Activated gamma-delta T cell (primary cell): ENCODE data around the gene ZNF419.
"Not testable (repeated sequence)": the region's sequence is repeated elsewhere in the genome, so short reads cannot be mapped to it uniquely, and the experiment has no call there.

Source experiments
- DNase-seq: peaks from one replicate; lab custom pipeline; 2025; lab: John Stamatoyannopoulos, UW
- total RNA-seq, 2 donors: gene quantifications; one replicate each; lab custom pipeline; 2026; lab: John Stamatoyannopoulos, UW

ZNF419 gene
- total RNA-seq = 44.2 to 45.2 reads per million in 2 donors

DNA sequence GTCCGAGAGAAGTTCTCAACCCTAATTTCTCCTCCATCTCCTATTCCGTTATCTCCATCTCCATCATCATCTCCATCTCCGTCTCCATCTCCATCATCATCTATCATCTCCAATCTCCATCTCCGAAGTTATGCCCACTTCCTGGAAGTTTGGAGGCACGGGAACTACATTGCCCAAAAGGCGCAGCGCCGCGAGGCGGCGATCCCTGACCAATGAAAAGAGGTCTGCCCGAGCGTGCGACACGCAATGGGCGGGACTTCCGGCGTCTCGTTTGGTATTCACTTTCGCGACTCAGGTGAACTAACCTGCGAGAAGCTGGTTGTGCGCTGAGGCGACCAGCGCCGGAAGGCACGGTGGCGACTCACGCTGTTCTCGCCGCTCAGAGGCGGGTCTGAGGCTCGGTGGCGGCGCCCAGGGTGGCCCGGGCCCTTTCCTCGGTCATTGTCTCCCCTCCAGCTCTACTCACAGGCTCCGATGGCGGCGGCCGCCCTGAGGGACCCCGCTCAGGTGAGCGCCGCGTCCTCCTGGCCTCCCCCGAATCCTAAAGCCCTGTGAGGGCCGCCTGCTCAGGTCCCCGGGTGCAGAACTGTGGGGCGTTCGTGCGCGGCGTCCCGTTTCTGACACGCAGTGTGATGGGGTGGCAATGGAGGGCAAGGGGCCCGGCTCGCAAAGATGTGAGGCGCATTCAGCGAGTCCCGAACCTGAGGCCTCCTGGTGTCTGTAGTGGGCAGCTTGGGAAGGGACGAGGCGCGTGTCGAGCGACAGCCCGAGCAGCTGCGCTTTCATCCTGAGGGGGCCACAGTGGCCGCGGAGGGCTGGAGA lies at the start of gene ZNF419:
ZNF419 (plus strand) TSS at position 274 of the 822 bp plus-strand sequence; CDS start at position 475, 201 bp downstream.
- DNase-seq = peak; percentile 68

DNA sequence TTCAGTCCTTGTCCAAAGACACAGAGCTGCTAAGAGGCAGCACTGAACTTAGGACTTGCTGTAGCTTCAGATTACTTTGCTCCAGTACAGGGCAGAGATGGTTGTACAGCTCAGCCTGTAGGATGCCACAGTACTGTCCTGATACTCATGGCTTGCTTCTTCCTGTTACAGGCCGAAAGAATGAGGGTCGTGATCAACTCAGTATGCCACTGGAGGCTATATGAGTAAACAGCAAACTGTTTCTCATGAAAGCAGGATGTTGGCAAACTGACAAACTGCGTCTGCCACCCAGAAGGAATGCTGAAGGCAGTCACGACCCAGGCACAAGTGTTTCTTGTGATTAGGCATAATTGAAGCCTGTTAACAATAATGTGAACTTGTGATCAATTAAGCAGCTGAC lies 49.6 kb upstream of the ZNF419 start:
- DNase-seq = no peak

DNA sequence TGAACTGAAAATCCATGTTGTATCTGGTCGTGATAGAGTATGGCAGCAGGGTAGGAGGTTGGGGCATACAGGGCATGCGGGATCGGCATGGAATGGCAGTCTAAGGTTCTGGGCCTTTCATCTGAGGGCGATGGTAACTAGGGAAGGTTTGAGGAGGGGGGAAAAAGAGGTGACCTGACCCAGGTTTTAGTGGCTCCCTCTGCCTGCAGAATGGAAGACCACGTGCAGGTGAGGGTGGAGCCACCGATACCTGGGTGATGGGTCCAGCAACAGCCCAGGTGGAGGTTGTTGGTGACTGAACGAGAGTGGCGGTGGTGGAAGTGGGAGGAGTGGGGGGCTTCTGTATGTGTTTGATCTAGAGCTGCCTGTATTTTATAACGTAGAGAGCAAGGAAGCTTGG lies 48.6 kb upstream of the ZNF419 start:
- no peak for DNase-seq

DNA sequence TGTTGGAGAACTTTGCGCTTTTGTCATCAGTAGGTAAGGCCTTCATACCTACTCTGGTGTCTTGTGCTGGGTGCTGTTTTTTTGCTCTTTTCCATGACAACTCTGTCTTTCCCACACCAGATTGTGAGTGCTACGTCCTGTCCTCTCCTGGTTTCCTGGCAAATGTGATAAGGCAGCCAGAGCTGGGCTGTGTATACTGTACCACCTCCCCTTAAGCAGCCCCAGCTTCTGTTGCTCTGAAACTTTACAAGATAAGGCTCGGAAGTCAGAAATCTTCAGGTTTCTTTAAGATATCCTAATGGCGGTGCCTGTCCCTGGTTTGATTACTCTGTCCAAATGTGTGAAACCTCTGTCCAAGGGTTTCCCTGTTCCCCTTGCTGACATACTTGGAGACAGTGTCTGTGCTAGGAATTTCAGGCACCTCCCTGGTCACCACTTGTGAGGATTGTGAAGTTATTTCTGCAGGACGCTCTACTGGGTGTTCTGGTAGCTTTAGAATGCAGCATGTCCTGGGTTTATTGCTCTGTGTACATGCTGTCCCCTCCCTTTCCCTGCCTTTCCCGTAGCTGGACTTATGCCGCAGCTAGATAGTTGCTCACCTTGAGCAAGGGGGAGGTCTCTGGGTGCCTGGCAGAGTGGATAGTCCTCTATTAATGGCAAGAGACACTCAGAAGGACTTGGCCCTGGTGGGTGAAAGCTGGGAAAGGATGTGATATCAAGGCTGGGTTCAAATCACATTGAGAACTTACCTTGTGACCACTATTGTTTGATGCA lies 45.4 kb upstream of the ZNF419 start:
- no peak for DNase-seq

DNA sequence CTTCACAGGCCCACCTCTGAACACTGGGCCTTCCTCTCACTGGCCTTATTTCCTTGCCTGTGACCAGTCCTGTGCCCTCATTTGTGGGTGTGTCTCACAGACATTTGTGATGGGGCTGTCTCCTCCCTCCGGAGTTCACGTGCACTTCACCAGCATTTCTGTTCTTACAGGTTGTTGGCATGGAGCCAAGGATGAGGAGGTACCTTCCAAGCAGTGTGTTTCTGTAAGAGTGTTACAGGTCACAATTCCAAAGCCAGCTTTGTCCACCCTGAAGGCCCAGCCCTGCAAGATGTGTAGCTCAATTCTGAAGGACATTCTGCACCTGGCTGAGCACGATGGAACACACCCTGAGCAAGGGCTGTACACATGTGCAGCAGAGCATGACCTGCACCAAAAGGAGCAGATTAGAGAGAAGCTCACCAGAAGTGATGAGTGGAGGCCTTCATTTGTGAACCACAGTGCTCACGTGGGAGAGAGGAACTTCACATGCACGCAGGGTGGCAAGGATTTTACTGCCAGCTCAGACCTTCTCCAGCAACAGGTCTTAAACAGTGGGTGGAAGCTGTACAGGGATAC lies 44.3 kb upstream of the ZNF419 start:
- DNase-seq = no peak

GRCh38 chr19:57452307-57452706 lies 35.2 kb upstream of the ZNF419 start:
- no peak for DNase-seq

DNA sequence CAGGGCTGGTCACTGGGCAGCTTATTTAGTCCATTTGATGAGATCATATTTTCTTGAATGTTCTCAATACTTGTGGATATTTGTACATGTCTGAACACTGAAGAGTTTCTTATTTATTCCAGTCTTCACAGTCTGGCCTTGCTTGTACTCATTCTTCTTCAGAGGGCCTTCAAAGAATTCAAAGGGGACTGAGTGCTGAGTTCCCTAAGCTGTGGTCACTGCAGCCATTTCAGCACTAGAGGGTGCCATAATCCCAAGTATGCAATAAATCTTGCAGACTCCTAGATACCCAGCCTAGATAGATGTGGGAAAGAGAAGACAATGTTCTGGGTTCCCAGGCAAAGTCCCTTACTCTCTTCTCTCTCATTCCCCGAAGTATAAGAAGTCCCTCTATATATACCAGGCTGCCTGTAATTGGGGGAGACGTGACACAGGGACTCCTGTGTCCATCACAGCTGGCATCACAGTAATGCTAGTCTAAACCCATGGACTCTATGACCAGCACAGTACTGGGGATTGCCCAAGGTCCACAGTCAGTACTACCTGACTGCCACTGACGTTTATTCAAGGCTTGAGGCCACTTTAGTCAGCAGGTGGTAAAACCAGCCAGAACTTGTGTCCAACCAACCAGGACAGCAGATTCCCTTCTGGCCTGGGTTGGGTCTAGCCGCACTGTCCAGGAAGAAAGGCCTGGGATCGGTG lies 21.7 kb upstream of the ZNF419 start:
- no peak for DNase-seq

- DNase-seq = no peak
Measured at GRCh38 chr19:57466489-57466888, 21.1 kb upstream of the ZNF419 start.

- DNase-seq = no peak
Measured at GRCh38 chr19:57473646-57474045, 13.9 kb upstream of the ZNF419 start.

DNA sequence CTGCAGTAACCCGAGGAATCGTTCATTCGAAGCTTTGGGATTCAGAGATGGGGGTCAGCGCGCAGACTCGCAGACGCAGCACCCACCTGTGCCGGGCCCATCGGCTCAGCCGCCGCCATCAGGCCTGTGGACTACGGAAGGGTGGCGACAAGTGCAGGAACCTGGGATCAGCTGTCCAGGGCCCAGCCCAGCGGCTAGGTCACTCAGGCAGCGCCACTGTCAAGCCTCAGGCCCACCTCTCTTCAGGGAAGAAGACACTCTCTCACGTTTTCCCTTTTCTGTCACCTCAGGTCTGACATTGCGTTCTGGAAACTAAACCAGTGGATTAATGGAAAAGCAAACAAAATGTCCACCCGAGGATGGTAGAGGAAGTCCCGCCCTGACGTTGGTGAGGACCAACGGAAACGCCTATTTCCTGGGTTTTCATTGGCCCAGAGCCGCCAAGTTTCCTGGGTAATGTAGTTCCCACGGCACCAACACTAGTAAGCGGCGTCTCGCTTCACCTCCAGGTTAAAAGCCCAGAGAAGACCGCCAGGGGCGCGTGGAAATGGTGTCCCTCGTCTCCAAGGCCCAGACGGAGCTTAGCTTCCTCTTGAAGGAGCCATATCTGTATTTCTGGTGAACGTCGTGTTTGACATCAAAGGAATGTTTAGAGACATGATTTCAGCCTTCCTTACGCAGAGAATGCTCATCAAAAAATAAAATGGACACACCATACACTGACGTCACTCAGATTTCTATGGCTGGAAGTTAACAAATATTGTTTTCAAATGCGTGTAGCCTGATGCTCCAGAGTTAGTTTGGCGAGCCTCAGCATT lies 10.2 kb upstream of the ZNF419 start, which contains the start of gene ZNF772:
ZNF772 (minus strand) TSS at position 376 of the 818 bp plus-strand sequence; CDS start at position 119, 257 bp downstream.
- DNase-seq = peak; percentile 11

DNA sequence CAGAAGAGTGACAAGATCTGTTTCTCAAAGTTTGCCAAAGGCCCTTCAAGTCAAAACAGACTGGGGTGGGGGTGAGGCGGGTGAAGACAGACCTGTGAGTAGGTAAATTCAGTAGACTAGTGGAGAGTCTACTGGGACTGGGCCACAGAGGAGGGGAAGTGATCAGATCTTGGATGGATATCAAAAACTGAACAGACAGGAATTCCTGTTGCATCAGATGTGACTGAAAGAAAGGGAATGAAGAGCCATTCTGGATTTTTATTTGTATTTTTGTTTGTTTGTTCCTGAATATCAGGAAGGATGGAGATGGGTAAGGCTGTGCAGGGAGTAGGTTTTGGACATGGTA lies 722 bp downstream of the ZNF419 start:
- not testable (repeated sequence) for DNase-seq

GRCh38 chr19:57499332-57499679 lies 11.8 kb downstream of the ZNF419 start:
- DNase-seq = not testable (repeated sequence)

GRCh38 chr19:57499680-57500395 lies 12.3 kb downstream of the ZNF419 start, which contains the start of gene ZNF773:
ZNF773 (plus strand) TSS chr19:57499938; CDS start chr19:57500081, 143 bp downstream.
- DNase-seq = peak; percentile 88

DNA sequence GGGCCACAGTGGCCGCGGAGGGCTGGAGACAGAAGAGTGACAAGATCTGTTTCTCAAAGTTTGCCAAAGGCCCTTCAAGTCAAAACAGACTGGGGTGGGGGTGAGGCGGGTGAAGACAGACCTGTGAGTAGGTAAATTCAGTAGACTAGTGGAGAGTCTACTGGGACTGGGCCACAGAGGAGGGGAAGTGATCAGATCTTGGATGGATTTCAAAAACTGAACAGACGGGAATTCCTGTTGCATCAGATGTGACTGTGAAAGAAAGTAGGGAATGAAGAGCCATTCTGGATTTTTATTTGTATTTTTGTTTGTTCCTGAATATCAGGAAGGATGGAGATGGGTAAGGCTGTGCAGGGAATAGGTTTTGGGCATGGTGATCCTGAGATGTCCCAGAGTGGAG lies 12.8 kb downstream of the ZNF419 start:
- not testable (repeated sequence) for DNase-seq

DNA sequence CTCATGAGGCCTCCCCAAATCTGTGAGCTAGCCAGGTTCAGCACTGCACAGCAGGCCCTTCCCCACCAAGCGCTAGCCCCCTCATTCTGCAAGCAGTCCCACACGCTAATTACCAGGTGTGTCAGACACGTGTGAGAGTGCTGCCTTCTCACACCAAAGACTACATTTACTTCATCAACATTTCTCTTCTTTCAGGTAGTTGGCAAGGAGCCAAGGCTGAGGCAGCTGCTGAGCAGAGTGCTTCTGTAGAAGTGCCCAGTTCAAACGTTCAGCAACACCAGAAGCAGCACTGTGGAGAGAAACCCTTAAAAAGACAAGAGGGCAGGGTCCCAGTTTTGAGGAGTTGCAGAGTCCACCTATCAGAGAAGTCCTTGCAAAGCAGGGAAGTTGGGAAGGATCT lies 18.6 kb downstream of the ZNF419 start:
- no peak for DNase-seq

DNA sequence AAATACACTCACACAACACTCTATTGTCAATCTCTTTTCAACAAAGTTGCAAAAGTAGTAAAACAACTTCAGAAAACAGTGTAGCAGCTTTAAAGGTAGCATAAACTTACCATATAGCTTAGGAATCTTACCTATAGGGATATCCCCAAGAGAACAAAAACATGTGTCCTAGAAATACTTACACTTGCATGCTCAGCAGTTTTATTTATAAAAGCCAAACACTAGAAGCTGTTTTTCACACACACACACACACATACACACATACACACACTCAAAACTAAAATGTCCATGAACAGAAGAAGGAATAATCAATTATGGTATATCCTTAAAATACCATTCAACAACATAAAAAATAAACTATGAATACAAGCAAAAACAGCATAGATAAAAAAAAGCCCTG lies 23.9 kb downstream of the ZNF419 start:
- no peak for DNase-seq

- no peak for DNase-seq
Measured at GRCh38 chr19:57512845-57513244, 25.3 kb downstream of the ZNF419 start.

DNA sequence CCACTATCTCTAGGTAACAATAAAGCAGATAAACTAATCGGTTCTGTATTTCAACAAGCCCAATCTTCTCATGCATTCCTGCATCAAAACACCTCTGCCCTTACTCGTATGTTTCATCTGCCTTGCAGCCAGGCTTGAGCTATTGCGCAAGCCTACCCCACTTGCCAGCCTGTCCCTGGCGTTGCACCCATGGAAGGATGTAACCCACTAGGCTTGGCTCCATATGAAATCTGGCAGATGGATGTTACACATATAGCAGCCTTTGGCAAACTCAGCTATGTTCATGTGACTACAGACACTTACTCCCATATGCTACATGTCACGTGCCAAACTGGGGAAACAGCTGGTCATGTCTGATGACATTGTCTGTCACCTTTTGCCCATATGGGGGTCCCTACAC lies 27.7 kb downstream of the ZNF419 start:
- no peak for DNase-seq

GRCh38 chr19:57518021-57518420 lies 30.5 kb downstream of the ZNF419 start:
- DNase-seq = not testable (repeated sequence)

- peak; percentile 72 for DNase-seq
Measured at GRCh38 chr19:57527136-57527881, 39.8 kb downstream of the ZNF419 start, which contains the start of gene ZNF549. ZNF549 (plus strand) TSS chr19:57527356; CDS start chr19:57527574, 218 bp downstream.
